GM23248 (cell line): ENCODE measurements around the gene FZD10.

Experiments used
- EZH2 ChIP-seq: fragments of 200-600 bp; sonication (generic); IDR thresholded peaks from 2 replicates; pipeline ENCODE4 v1.6.1; 2018; ENCODE audit warnings: antibody characterized with exemption, mild to moderate bottlenecking; ENCODE audit not compliant: insufficient read depth, poor library complexity, severe bottlenecking
- EZH2phosphoT487 ChIP-seq: fragments of 200-600 bp; sonication (generic); IDR thresholded peaks from 2 replicates; pipeline ENCODE4 v1.6.1; 2018; ENCODE audit warnings: antibody characterized with exemption, moderate library complexity, mild to moderate bottlenecking, low read depth; ENCODE audit not compliant: insufficient read depth

DNA sequence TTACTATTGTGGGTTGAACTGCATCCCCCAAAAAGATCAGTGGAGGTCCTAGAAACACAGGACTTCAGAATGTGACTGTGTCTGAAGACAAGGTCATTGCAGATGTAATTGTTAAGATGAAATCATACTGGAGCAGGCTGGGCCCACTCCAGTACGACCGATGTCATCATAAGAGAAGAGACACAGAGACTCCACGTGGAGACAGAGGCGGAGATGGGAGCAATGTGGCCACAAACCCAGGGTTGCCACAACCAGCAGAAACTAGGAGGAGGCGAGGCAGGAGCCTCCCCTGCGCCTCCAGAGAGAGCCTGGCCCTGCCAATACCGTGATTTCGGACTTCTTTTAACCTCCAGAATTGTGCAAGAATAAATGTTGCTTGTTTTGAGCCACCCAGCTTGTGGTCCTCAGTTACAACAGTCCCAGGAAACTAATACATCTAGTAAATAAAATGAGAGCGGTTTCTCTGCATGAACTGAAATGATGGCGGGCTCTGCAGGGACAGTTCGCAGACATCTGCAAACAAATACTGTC is 25.7 kb upstream of the FZD10 start:
- no peak for TF ChIP-seq EZH2
- no peak for TF ChIP-seq EZH2phosphoT487
